Measurements from ENCODE around the gene PAK4. TPM values are rescaled to one million over a fixed set of nuclear protein-coding genes. Genes with fewer than 3 reads are reported as not detected.

The PAK4 gene
- polyA plus RNA-seq, 1 of the 3 experiments (the other 2 are of a cell fraction), result 36.4 TPM

- H4K20me1 ChIP-seq (ENCODE audit: insufficient read depth), result peaks cover 15% of the 10 kb centered on the region; the same call in 1 of the 2 replicates
- no peaks in the 10 kb centered on the region for H3K9me2 ChIP-seq
- H3K27me3 ChIP-seq (ENCODE audit: insufficient read depth), result no peaks in the 10 kb centered on the region
- POLR2A ChIA-PET, result interaction anchor here (0.6 kb wide), 1 partner anchor 200 kb away, joined by 4 read pairs; no protein-coding TSS in a partner anchor
- 91% methylated on average over 21 of the region's 23 CpGs for WGBS (ENCODE audit: low lambda C conversion rate)
- no peak overlapping the region for H3K4me2 ChIP-seq
- H3K4me3 ChIP-seq (ENCODE audit: low read depth in 2 of 2, low read length in 1 of 2), result no peak overlapping the region
- no peak overlapping the region; a peak in 1 of 4 replicates for H3K27ac ChIP-seq (ENCODE audit: low read depth in 2 of 2, low read length in 1 of 2)
- H3K9me3 ChIP-seq, result no peaks in the 10 kb centered on the region
- CTCF ChIA-PET, result interaction anchor here (2.7 kb wide), 1 partner anchor 46 kb away, joined by 13 read pairs; no protein-coding TSS in a partner anchor
- peaks cover 0 to 18% of the 10 kb centered on the region in 2 experiments for H3K36me3 ChIP-seq (replicated peaks in 1 of 2; ENCODE audit: control insufficient read depth in 1 of 2, insufficient read depth in 2 of 2, low read length in 1 of 2)
- no peaks in the 10 kb centered on the region for H3F3A ChIP-seq (replicated peaks; ENCODE audit: insufficient read depth)
- no peak overlapping the region for H3K9ac ChIP-seq
- TF ChIP-seq JUND (IDR thresholded peaks at IDR 0.05) (no peak), SMC3 (IDR thresholded peaks at IDR 0.05; ENCODE audit: low read depth, low read length) (no peak), TCF12 (IDR thresholded peaks at IDR 0.05) (no peak), NRF1 (IDR thresholded peaks at IDR 0.05; ENCODE audit: low read depth, low read length) (no peak)
- peaks cover 14% of the 10 kb centered on the region for H3K79me2 ChIP-seq (ENCODE audit: insufficient read depth)
- peaks cover 0 to 51% of the 10 kb centered on the region in 2 experiments; a peak in 1 of 4 replicates for H3K4me1 ChIP-seq (ENCODE audit: control insufficient read depth in 1 of 2, insufficient read depth in 2 of 2, low read depth in 1 of 2, low read length in 1 of 2)
- H2AFZ ChIP-seq (ENCODE audit: low read depth), result no peak overlapping the region
- no peak for DNase-seq
Measured at GRCh38 chr19:39168258-39169142, 42.9 kb downstream of the PAK4 start.

GRCh38 chr19:39169143-39169810 is 43.7 kb downstream of the PAK4 start:
- no peaks in the 10 kb centered on the region for H3F3A ChIP-seq (replicated peaks; ENCODE audit: insufficient read depth)
- no peak for DNase-seq
- H3K27me3 ChIP-seq (ENCODE audit: insufficient read depth), result no peaks in the 10 kb centered on the region
- H3K4me1 ChIP-seq (ENCODE audit: control insufficient read depth in 1 of 2, insufficient read depth in 2 of 2, low read depth in 1 of 2, low read length in 1 of 2), result peaks cover 0 to 51% of the 10 kb centered on the region in 2 experiments; a peak in 1 of 4 replicates
- no peak overlapping the region for H3K27ac ChIP-seq (ENCODE audit: low read depth in 2 of 2, low read length in 1 of 2)
- H3K36me3 ChIP-seq (replicated peaks in 1 of 2; ENCODE audit: control insufficient read depth in 1 of 2, insufficient read depth in 2 of 2, low read length in 1 of 2), result peaks cover 0 to 20% of the 10 kb centered on the region in 2 experiments
- TF ChIP-seq MXI1 (IDR thresholded peaks at IDR 0.05; ENCODE audit: low read depth, low read length), result no peak
- no peak for TF ChIP-seq ELF1 (IDR thresholded peaks at IDR 0.05)
- no peaks in the 10 kb centered on the region for H3K9me3 ChIP-seq
- 94% methylated on average over 32 of the region's 36 CpGs for WGBS (ENCODE audit: low lambda C conversion rate)
- no peak overlapping the region for H2AFZ ChIP-seq (ENCODE audit: low read depth)
- CTCF ChIA-PET, result interaction anchor here (0.7 to 1.5 kb wide), 2 partner anchors 18 to 47 kb away, joined by 3 read pairs; no protein-coding TSS in a partner anchor
- no peak overlapping the region for H3K4me3 ChIP-seq (ENCODE audit: low read depth in 2 of 2, low read length in 1 of 2)
- POLR2A ChIA-PET, result no interaction called here
- peaks cover 11% of the 10 kb centered on the region; the same call in 1 of the 2 replicates for H4K20me1 ChIP-seq (ENCODE audit: insufficient read depth)
- H3K79me2 ChIP-seq (ENCODE audit: insufficient read depth), result peaks cover 11% of the 10 kb centered on the region
- H3K9me2 ChIP-seq, result no peaks in the 10 kb centered on the region
- no peak overlapping the region for H3K4me2 ChIP-seq
- H3K9ac ChIP-seq, result no peak overlapping the region

GRCh38 chr19:39170386-39171231 is 45.0 kb downstream of the PAK4 start:
- Histone ChIP-seq H3K4me3 (ENCODE audit: low read depth in 2 of 2, low read length in 1 of 2) (no peak overlapping the region), H3K4me1 (ENCODE audit: control insufficient read depth in 1 of 2, insufficient read depth in 2 of 2, low read depth in 1 of 2, low read length in 1 of 2) (peaks cover 0 to 57% of the 10 kb centered on the region in 2 experiments; a peak in 1 of 4 replicates), H3K27me3 (ENCODE audit: insufficient read depth) (no peaks in the 10 kb centered on the region), H3K9me2 (no peaks in the 10 kb centered on the region), H3K9ac (no peak overlapping the region), H3K79me2 (ENCODE audit: insufficient read depth) (peaks cover 5% of the 10 kb centered on the region), H4K20me1 (ENCODE audit: insufficient read depth) (peaks cover 8% of the 10 kb centered on the region; the same call in 1 of the 2 replicates), H3K4me2 (no peak overlapping the region), H3K27ac (ENCODE audit: low read depth in 2 of 2, low read length in 1 of 2) (peak overlapping the region in 1 of 2 experiments; percentile 91; a peak in 2 of 4 replicates), H3K9me3 (no peaks in the 10 kb centered on the region), H3K36me3 (replicated peaks in 1 of 2; ENCODE audit: control insufficient read depth in 1 of 2, insufficient read depth in 2 of 2, low read length in 1 of 2) (peaks cover 0 to 30% of the 10 kb centered on the region in 2 experiments), H3F3A (replicated peaks; ENCODE audit: insufficient read depth) (no peaks in the 10 kb centered on the region), H2AFZ (ENCODE audit: low read depth) (no peak overlapping the region)
- ChIA-PET POLR2A (interaction anchor here (0.9 kb wide), 1 partner anchor 10 kb away, joined by 3 read pairs; no protein-coding TSS in a partner anchor), CTCF (interaction anchor here (1.5 kb wide), 1 partner anchor 17 kb away, joined by 3 read pairs; no protein-coding TSS in a partner anchor)
- no peak for DNase-seq
- TF ChIP-seq FOXM1 (IDR thresholded peaks at IDR 0.05; ENCODE audit: low read depth) (no peak), GATA2 (CRISPR knock-in tag; IDR thresholded peaks at IDR 0.05) (no peak)
- 89% methylated on average over 15 of the region's 17 CpGs for WGBS (ENCODE audit: low lambda C conversion rate)
